A549 treated with Hydrocortisone at 1 μM for 4 hours (cell line): ENCODE results near the gene KCNJ8. TPM values are rescaled to one million over a fixed set of nuclear protein-coding genes. Genes with fewer than 3 reads are reported as not detected.

Experiments used
- total RNA-seq: library from RNA; stranded (reverse); fragments of 200-300 nt; extraction: Qiagen RNA extraction; gene quantifications from 5 replicates; pipeline ENCODE4 v1.2.3, GENCODE V29; 2022

The KCNJ8 gene
- total RNA-seq: 0.22 to 0.47 TPM (median 0.32 TPM) in 5 replicates

DNA sequence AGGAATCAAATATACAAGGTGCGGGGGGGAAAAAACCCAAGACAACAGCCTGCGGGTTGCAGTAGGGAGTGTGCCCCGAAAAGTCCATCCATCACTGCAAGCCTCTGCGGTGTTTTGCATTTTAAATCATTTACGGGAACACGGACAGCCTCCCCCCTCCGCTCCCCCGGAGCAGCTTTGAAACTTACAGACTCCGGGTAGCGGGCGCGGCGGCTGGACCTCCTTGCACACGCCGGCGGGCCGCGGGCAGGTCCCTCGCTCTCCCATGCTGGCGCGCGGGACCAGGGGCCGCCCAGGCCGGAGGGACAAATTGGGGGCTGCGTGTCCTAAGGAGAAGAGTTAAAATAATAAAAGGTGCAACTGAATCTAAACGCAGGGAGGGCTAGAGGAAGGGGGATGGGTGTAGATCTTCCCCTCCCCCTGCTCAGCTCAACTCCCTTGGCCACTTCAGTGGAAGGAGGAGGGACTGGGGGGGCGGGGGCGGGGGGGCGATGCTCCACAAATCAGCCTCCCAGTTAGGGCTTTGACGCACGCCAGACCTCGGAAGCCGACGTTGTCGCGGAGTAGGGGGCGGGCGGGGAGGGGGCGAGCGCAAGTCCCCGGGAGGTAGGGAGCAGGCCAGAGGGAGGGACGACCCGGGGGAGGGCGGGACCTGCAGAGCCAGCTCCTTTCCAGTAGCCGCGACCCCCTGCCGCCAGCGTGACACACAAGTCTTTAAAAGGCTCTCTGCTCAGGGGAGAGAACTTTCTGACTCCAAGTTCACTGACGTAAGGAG, at the start of gene KCNJ8:
TSS of gene KCNJ8 (minus strand) at position 349 of the 775 bp plus-strand sequence. CDS start 1,090 bp downstream, outside the sequence.

Other genes with a start within 250 kb of the KCNJ8 start
- 3.7 to 4.3 TPM (median 4.0 TPM) in 5 replicates for gene SPX, start 248.4 kb downstream of the KCNJ8 start, total RNA-seq
- gene GYS2, start 169.9 kb downstream of the KCNJ8 start, total RNA-seq: 0.06 TPM in 1 of 5 replicates, not detected in the others
- 1,531 to 1,787 TPM (median 1,624 TPM) in 5 replicates for gene LDHB, start 116.9 kb downstream of the KCNJ8 start, total RNA-seq
- 0.02 to 0.05 TPM in 2 of 5 replicates, not detected in the others for gene ABCC9, start 166.7 kb upstream of the KCNJ8 start, total RNA-seq